ENCODE data around the gene ABCA3.

The ABCA3 gene

DNA sequence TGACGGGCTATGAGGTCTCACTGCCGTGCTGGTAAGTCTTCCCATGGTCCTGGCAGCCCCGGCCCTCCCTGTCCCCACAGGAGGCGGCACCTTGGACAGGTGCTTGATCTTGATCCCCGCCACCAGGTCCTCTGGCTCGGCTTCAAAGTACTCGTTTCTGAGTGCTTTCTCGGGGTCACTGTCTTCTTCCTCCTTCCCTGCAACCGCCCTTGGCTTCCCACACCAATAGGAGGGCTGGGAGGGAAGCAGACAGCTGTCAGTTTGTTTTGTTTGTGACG lies 40.7 kb downstream of the ABCA3 start:
- DNase-seq = no peak

DNA sequence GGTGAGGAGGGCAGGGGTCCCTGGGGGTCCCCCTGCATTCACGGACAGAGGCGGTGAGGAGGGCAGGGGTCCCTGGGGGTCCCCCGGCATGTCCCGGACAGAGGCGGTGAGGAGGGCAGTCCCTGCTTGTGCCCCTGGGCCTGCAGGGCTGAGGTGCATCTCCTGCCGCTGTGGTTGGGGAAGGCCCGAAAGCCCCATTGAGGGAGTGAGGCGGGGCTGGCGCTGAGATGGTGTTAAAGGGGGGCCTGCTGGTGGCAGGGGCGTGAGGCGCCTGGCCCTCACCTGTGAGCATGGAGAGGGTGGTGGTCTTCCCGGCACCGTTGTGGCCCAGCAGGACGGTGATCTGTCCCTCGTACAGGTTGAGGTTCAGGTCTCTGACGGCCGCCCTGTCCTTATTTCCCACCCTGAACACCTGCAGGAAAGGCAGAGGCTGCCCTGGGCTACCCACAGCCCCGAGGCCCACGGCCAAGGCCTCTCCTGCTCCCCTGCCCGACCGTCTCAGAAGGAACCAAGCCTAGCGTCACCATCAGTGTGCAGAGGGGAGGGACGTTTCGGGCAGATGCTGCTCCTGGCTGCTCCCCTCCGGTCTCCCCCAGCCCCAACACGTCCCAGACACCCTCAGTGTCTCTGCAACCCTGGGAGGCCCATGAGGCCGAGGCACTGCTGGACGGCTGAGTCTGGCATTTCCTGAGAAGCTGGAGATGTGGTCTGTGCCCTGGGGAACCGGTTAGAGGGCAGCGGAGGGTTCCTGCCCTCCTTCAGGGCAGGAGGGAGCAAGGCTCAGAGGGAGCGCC lies 41.2 kb downstream of the ABCA3 start:
- DNase-seq = no peak

DNA sequence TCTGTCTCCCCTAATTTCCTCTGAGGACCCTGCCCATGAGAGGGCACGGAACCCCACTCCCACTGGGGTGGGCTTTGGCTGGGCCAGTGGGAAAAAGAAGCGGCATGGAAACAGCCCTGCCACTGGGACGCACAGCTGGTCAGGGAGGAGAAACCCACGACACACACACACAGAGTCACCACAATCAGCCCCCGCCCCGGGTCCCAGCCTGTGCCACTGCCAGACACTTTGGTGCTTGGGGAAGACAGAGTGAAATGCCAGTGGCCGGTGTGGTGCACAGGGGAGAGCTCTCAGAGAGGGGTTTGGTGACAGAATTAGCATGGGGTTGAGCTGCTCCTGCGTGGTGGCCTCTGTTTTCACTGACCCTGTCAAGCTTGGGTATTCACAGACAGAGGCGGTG lies 41.9 kb downstream of the ABCA3 start:
- DNase-seq = no peak

DNA sequence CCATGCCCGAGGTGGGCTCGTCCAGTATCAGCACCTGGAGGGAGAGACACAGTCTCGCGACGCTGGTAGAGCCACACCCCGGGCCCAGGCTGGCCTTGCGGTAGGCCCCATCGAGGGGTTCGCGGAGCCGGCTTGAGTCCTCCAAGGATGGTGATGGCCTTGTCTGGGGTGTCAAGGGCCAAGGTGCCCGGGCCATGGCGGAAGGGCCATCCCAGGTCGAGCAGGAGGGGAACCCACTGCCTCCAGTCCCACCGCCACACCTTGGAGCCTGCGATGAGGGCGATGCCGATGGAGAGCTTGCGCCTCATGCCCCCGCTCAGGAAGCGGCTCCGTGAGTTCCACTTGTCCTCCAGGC lies 43.0 kb downstream of the ABCA3 start:
- no peak for DNase-seq

DNA sequence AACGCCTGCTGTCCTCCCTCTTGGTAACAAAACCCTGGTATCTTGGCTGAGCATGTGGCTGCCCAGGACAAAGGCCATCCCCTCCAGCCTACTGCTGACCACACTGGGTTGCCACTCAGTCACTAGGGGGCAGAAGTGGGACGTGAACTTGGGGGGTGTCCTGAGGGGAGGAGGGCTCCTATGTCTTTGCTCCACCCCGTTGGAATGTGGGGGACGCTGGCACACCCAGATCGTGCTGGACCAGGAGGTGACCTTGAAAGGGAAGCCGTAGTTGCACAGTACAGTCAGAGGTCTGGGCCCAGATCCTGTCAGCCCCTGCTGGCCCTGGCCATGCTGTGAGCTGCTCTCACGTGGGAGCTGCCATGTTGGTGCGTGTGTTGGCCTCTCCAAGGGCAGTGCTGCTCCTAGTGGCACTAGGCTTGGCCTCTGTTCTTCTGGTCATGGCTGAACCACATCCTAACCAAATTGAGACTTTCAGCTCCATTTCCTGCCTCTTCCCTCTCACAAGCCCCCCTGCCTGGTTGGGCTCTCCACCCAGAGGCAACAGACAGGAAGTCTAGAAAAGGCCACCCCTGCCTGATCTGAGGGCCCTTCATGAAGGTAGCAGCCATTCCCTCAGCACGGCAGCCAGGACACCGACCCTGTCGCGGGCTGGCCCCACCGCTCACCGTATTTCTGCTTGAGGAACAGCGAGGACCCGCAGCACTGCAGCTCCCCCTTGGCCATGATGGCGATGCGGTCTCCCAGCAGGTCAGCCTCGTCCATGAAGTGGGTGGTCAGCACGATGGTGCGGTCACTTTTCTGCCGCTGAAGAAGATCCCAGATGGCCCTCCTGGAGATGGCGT lies 43.6 kb downstream of the ABCA3 start:
- DNase-seq = no peak

DNA sequence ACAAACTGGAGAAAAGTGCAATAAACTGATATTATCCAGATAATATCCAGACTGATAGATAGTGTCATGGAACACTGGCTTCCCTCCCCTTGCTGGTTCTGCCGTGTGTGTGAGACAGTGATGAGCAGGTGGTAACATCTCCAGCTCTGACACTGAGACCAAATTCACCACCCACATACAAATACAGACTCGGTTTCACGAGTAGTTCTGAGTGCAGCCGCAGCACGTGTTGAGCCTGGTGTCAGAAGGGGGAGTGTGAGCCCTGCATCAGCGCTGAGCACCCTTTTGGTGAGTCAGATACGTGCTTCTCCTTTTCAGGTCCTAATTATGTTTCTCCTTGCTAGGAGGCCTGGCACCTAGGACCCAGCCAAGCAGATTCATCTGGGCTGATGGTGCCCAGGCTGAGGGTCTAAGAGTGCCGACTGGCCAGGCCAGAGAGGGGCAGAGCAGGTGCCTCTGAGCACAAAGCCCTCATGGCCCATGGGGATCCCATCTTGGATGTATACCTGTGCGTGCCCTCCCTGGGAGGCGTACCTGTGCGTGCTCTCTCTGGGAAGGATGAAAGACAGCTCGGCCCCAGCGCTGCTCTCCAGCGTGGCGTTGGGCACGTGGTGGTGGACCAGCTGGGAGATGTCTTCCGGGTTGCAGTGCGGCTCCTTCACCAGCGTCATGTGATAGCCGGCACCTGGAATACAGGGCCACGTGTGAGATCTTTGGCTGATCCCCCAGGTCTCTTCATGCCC lies 45.3 kb downstream of the ABCA3 start:
- no peak for DNase-seq

DNA sequence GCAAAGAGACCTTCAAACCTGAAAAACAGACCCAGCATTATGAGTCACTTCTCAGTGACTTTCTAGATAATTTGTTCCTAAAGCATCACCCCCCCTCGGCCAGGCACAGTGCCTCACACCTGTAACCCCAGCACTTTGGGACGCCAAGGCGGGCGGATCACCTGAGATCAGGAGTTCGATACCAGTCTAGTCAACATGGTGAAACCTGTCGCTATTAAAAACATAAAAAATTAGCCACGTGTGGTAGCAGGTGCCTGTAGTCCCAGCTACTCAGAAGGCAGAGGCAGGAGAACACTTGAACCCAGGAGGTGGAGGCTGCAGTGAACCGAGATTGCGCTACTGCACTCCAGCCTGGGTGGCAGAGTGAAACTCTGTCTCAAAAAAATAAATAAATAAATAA lies 48.3 kb downstream of the ABCA3 start:
- DNase-seq = no peak

DNA sequence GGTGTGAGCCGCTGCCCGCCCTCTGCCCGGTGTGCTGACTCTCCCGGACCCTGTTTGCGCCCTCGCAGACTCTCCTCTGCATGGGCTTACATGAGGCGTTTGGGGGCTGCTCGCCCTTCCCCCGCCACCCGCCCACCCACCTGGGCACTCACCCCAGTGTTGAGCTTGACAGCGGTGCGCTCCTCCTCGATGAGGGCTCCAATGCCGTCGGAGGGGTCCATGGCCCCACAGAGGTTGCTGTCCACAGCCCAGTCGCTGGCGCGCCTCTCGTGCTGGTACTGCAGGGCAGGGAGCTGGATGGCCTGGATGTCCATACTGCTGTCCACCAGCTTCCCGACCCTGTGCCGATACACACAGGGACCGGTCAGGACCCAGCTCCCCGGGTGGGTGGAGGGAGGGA lies 51.2 kb downstream of the ABCA3 start:
- no peak for DNase-seq

DNA sequence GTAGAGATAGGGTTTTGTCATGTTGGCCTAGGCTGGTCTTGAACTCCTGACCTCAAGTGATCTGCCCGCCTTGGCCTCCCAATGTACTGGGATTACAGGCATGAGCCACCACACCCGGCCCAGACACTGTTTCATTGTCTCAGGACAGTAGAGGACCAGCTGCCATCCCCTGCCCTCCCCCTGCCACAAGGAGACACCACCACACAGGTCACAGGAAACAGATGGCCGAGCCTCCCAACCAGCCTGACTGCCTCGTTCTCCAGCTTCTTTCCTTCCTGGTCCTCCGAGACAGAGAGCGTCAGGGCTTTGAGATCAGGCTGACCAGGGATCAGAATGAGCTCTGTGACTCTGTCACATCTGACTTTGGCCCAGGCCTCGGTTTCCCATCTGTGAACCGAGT lies 51.8 kb downstream of the ABCA3 start:
- DNase-seq = no peak

DNA sequence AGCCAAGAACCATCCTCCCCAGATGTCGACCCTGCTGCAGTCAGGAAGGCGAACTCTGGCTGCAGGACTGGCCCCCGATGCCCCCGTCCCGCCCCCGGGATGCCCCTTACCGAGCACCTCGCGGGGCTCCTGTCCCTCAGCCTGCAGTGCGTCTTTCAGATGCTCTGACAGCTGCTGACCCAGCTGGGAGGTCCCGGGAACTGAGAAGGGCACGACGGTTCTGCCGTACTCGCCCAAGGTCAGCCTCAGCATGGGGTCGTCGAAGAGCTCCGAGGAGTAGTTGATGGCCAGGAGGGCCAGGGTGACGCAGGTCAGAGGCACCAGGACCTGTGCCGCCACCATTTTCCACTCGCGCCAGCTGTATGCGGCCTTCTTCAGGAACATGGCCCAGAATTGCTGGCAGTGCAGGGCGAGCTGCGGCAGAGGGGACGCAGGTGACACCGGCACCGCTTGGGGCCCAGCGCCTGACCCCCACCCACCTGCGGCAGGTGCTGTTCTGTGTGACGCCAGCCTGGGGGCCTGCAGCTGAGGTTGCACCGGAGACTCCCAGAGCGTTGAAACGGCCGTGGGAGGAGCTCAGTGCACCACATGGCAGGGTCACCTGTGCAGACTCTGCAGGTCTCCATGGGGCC lies 52.5 kb downstream of the ABCA3 start:
- DNase-seq = no peak

DNA sequence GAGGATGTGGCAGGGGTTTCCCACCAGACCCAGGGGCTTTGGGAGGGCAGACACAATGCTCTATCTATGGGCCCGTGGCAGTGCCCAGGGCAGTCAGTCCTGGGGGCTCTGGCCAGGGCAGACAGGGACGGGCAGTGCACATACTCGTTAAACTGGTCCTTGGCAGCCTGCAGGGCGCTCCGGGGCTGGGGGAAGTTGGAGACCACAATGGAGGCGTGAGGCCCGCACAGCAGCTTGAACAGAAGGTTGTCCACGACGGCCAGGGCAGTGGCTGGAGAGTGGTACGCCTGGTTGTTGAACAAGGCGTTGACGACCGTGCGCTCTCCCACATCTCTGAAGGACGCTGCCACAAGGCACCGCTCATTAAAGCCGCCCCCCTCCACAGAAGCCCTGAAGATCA lies 54.0 kb downstream of the ABCA3 start:
- no peak for DNase-seq

DNA sequence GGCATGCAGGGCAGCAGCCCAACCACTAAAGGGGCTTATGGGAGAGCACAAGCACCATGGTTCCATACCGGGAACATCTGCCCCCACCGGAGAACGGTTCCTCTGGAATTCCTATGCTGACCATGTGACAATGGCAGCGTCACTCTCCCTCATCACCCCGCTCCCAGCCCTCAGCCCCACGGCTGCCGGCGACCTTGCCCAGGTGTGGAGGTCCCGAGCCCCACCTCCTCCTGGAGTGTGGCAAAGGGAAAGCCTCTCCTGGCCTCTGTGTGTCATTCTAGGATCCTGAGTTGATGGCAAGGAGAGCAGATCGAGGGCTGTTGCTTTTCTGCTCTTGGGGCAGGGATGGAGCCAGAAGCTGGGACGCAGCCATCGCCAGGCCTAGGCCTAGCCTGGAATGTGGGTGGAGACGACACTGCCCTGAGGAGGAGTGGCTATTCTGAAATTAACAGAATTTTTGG lies 54.8 kb downstream of the ABCA3 start:
- DNase-seq = no peak

DNA sequence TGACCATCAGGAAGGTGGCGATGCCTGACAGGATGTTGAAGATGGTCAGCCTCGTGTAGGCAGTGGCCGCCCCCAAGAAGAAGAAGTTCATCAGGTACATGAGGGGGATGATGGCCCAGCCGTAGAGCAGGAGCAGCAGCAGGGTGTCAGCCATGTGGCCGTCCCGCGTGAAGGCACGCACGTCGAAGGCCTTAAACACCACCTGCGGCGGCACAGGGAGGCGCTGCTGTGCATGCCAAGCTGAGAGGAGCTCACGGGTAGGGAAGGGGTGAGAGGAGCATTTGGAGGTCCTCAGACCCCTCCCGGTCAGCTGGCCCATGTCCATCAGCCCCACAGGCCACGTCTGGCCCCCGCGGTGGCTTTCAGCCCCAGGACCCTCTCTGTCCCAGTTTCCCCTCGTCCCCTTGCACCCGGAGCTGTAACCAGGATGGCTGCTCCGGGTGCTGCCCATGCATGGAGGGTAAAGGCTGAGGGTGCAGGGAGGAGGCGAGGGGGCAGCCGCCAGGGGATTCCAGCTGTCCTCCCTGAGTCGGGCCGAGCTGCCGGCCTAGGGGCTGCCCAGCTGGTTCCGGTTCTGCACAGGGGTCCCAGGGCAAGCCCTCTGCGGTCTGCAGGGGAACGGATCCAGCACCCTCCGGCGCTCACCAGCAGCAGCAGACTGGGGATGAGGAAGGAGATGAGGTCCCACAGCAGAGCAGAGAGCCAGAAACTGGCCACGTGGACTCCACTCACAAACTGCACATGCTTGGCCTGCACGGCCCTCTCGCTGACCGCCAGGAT lies 55.5 kb downstream of the ABCA3 start:
- DNase-seq = no peak

DNA sequence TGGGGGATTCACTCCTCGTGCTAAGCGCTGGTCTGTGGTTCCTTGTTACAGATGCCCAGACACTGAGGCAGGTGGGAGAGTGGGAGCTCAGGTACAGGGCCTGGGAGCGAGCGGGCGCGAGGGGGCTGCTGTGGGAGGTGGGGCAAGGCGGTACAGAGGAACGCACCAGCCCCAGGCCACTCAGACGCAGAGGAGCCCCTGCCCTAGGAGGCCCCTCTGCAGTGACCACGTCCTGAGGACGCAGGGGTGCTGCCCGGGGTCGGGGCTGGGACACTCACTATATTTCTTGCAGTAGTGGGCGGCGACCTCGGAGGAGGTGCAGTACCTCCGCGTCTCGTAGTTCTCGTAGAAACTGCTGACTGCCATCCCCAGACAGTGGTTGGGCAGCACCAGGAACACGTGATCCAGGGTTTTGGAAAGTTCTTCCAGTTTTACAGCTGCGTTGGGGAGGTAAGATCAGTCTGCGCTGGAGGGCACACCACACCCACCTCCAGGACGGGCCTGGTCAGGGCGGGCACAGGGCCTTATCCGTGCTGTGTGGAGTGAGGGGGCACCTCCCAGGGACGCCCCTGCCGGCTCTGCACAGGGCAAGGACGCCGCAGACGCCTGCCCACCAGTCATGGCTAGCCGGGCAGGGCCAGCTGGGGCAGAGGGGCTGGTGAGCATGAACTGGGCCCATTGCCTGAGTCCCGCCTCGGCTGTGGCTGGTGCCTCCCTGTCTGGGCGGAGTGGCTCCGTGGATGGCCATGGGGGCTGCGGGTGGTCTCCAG lies 56.3 kb downstream of the ABCA3 start:
- DNase-seq = no peak

DNA sequence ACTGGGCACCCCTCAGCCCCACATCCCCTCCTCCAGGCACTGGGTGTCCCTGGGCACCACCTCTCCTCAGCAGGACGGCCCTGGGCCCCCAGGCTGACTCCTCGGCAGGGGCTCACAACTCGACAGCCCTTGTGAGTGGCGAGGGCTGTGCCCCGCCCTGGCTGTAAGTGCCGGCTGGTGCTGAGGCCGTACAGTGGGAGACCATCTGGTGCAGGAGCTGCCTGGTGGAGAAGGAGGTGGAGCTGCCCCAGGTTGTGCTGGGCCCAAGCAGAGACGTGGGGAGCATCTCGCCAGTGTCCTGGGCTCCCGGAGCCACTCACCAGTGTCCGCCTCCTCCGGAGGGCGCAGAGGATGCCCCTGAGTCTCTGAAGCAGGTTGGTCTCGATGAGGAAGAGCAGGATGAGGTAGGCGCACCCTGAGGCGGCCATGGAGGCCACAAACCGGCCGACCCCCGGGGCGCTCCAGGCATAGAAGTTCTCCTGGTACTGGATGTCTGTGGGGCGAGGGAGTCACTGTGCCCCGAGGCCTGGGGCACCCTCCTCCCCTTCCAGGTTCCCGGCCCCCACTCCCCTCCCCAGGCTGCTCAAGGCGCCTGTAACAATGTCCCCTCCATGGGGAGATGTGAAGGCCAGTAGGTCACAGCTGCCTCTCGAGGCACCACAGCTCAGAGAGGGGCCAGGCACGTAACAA lies 57.5 kb downstream of the ABCA3 start:
- no peak for DNase-seq

DNA sequence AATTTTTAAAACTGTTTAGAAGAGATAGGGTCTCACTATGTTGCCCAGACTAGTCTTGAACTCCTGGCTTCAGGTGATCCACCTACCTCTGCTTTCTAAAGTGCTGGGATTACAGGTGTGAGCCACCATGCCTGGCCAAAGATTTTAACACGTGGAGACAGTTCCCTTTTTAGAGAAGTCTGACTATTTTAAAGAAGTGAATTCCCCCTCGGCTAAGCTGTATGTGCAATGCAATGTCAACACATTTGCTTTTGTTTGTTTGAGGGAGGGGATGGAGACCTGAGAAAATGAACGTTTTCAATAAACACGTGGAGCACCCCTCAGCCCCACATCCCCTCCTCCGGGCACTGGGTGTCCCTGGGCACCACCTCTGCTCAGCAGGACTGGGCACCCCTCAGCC lies 58.3 kb downstream of the ABCA3 start:
- DNase-seq = no peak

DNA sequence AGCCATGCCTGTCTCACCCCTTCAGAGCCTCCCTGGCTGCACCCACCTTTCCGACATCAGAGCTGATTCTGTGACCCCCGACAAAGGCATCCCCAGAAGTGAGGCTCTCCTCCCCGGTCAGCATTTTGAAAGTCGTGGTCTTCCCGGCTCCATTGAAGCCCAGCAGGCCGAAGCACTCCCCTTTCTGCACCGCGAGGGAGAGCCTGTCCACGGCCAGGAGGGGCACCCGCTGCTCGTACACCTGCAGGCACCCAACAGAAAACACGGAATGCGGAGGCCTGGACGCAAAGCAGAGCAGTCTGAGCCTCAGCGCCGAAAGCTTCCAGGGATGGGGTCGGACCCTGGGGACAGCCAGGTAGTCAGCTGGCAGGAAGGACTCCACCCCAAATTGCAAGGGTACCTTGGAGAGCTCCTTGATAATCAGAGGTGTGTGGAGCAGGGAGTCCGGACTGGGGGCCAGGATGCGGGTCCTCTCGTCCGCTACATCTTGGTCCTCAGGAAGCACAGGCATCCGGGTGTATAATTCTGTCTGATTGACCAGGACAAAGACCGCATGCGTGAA lies 59.5 kb downstream of the ABCA3 start:
- no peak for DNase-seq

DNA sequence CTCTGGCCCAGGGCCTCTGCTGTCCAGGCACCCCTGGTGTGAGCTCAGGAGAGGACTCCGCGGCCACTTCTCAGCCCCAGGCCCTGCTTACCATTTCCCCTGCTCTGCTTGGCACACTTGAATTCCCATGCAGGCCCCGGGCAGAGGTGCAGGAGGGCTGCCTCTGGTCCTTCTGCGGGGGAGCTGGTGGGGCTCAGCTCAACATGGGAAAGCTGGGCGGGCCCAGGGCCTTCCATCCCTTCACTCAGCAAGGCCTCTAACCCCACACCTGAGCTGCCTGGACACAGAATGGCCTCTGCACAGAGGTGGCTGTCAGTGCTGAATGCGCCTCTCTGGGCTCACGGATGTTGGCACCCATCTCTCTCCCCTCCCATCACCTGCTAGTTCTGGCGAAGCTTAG lies 60.1 kb downstream of the ABCA3 start:
- DNase-seq = no peak

DNA sequence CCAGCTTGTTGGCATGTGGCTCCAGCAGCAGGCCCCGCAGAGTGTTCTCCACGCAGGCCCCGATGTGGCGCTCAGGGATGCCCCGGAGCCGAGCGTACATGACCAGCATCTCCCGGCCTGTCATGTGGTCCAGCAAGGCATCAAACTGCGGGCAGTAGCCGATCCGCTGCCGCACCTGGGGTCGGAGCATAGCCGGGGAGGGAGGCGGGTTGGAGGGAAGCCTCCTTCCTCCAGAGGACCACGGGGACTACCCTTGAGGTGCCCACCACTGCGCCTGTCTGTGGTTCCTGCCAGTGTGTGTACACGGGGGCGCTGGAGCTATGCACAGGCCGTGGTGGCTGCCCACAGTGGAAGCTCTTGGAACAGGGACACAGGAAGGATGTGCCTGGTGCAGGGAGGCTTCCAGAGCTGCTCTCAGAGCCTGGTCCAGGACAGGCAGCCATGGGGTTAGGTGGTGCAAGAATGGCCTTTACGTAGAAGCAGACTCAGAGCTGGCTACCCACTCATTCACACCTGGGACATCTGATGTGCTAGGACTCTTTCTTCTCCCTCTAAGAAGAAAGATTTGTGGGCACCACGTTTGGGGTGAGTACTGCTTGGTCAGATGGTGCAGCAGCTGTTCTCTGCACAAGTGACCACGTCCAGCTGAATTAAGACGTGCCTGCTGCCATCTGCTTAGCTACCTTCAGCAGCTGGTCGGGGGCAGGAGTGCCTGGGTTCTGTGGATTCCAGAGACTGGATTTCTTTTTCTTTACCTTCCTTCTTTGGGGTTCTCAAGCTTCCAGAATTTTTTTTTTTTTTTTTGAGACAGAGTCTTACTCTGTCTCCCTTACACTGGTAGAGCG lies 61.4 kb downstream of the ABCA3 start:
- no peak for DNase-seq

DNA sequence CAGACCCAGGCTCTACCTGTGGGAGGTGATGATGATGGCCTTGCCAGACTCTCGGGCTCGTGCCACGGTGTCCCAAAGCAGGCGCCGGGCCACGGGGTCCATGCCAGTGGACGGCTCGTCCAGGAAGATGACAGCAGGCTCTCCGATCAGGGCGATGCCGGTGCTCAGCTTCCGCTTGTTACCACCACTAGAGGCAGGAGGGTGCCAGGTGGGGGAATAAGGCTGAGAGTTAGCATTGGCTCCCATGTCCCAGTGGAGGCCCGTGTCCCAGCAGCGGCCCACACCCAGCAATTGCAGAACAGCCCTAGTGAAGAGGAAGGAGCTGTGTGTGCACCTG lies 62.3 kb downstream of the ABCA3 start:
- no peak for DNase-seq
